Measurements from ENCODE around the gene OGFR. TPM values are rescaled to one million over a fixed set of nuclear protein-coding genes. Genes with fewer than 3 reads are reported as not detected.

Gene OGFR
- total and polyA plus RNA-seq, 12 donors, result 9.3 to 157 (median 45.0) TPM

DNA sequence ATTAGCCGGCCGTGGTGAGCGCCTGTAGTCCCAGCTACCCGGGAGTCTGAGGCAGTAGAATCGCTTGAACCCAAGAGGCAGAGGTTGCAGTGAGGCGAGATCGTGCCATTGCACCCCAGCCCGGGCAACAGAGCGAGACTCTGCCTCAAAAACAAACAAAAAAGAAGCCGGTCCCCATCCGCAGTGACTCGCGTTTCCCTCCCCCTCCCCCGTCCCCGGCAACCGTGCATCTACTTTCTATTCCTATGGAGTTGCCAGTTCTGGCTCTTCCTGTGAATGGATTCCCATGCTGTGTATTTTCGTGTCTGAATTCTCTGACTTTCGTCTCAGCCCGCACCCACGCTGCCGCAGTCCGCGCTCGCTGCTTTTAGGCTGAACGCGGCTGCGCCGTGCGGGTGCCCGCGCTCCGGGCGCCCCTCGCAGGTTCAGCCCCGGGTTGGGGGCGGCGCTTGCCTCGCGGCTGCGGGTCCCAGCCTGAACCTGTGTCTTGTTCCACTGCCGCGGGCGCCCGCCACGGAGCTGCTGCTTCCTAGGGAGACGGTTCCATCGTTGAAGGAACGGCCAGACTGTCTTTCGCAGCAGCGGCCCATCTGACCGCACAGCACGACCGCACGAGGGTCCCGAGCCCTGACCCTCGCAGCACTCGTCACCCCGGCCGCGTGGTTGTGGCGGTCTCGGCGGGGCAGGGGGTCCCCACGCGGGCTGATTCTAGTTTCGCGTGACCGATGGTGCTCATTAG, 9.4 kb upstream of the OGFR start:
- H3K27me3 ChIP-seq, result no peaks in the 10 kb centered on the region
- peak overlapping the region; percentile 58 to 96 (median 89) for H3K27ac ChIP-seq
- no peaks in the 10 kb centered on the region for H3K9me3 ChIP-seq (replicated peaks in 1 of 3)
- 0 to 1% (median 0%) methylated on average over 18 to 68 of the region's 68 CpGs for WGBS, 4 donors
- peaks cover 0 to 24% of the 10 kb centered on the region in 2 donors for H3K36me3 ChIP-seq (replicated peaks in 1 of 2)
- peaks cover 8 to 28% of the 10 kb centered on the region in 2 donors for H3K4me1 ChIP-seq (replicated peaks in 1 of 2)
- intact Hi-C loops (cut with DNase I), result loop anchor here in 1 of 2 donors (10.0 kb wide), 2 partner anchors 300 to 490 kb away; partner anchors contain the start of gene ADRM1
- TF ChIP-seq, protein P1, sequence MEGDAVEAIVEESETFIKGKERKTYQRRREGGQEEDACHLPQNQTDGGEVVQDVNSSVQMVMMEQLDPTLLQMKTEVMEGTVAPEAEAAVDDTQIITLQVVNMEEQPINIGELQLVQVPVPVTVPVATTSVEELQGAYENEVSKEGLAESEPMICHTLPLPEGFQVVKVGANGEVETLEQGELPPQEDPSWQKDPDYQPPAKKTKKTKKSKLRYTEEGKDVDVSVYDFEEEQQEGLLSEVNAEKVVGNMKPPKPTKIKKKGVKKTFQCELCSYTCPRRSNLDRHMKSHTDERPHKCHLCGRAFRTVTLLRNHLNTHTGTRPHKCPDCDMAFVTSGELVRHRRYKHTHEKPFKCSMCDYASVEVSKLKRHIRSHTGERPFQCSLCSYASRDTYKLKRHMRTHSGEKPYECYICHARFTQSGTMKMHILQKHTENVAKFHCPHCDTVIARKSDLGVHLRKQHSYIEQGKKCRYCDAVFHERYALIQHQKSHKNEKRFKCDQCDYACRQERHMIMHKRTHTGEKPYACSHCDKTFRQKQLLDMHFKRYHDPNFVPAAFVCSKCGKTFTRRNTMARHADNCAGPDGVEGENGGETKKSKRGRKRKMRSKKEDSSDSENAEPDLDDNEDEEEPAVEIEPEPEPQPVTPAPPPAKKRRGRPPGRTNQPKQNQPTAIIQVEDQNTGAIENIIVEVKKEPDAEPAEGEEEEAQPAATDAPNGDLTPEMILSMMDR (IDR thresholded peaks at IDR 0.05), result no peak
- TF ChIP-seq POLR2A (IDR thresholded peaks at IDR 0.05), result peak in 1 of 2 donors; percentile 43
- H3K4me3 ChIP-seq, result peak overlapping the region in 2 of 4 donors; percentile 38 to 95
- peak in 5 of 7 donors; percentile 53 to 61 (median 55) for DNase-seq

DNA sequence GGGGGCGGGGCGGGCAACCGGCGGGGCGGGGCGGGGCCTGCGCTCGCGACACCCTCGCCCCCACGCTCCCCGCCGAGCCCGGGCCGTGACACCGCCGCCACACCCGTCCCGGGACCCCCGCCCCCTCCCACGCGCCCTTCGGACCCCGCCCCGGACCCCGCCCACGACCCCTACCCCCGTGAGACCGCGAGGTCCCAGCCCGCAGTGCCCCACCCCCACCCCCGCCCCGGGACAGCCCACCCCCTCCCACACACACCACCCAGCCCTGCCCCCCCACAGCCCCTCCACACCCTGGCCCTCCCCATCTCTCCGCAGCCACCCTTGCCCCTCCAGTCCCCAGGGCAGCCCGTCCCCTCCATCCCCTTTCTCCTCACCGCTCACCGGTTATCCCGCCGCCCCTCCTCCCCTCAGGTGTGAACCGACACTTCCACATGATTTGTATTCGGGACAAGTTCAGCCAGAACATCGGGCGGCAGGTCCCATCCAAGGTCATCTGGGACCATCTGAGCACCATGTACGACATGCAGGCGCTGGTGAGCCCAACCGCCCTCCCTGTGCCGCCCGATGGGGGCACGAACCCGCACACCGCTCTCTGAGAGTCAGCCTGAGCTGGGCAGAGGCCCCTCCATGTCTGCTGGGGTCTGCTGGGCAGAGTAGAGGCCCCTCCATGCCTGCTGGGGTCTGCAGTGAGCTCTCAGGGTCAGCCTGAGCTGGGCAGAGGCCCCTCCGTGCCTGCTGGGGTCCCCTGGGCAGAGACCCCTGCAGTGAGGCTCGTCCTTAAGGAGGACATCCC, 7.7 kb upstream of the OGFR start:
- Histone ChIP-seq H3K36me3 (replicated peaks in 1 of 2) (peaks cover 0 to 32% of the 10 kb centered on the region in 2 donors), H3K27ac (peak overlapping the region in 3 of 5 donors; percentile 89 to 96 (median 90)), H3K4me1 (replicated peaks in 1 of 2) (peaks cover 8 to 28% of the 10 kb centered on the region in 2 donors), H3K4me3 (peak overlapping the region in 2 of 4 donors; percentile 43 to 95), H3K27me3 (no peaks in the 10 kb centered on the region), H3K9me3 (replicated peaks in 1 of 3) (no peaks in the 10 kb centered on the region)
- 14 to 47% (median 17%) methylated on average over 6 to 48 of the region's 53 CpGs; no CpG with 5 or more reads in 1 of the 4 donors for WGBS, 4 donors
- TF ChIP-seq POLR2A (IDR thresholded peaks at IDR 0.05), result no peak
- TF ChIP-seq, protein P1 (IDR thresholded peaks at IDR 0.05), result no peak
- peak in 6 of 7 donors; percentile 55 to 74 (median 60) for DNase-seq
- intact Hi-C loops (cut with DNase I), result loop anchor here in 1 of 2 donors (10.0 kb wide), 2 partner anchors 302 to 492 kb away; partner anchors contain the start of gene ADRM1

DNA sequence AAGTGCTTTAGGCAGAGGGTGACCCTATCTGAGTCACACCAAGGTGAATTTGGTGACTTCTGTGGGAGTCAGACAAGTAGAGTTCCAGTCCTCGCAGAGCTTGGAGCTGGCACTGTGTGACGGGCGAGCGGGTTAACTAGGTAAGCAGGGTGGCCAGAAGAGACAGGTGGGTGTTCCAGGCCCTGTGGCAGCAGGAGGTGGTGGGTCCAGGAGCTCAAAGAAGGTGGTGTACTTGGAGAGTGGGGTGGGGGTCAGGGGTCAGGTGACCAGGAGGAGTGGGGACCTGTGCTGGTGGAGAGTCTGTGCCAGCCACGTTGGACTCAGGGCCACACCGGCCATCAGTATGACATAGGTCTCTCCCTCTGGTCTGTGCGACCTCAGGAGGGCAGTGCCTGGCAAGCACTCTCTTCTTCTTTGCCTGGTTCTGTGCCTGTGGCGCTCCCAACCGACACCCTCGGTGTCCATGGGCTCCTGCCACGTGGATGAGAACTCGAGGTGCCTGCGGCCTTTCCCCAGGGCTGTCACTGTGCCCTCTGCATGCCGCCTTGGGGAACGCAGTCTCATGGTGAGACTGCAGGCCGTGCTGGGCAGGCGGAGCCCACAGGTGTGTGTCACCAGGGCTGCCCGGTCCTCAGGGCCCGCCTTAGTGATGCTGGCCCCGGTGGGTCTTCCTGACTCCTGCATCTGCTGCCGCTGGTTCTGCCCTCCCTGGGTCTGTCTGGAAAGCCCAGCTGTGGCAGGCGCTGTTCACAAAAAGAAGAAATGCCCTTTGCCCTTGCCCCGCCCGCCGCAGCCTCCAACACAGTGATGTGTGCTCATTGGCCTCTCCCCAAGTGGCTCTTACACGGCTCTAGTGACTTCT, 6.7 kb upstream of the OGFR start:
- Histone ChIP-seq H3K27ac (peak overlapping the region in 3 of 5 donors; percentile 26 to 96 (median 60)), H3K27me3 (no peaks in the 10 kb centered on the region), H3K4me1 (replicated peaks in 1 of 2) (peaks cover 8 to 28% of the 10 kb centered on the region in 2 donors), H3K4me3 (no peak overlapping the region), H3K9me3 (replicated peaks in 1 of 3) (no peaks in the 10 kb centered on the region), H3K36me3 (replicated peaks in 1 of 2) (peaks cover 0 to 32% of the 10 kb centered on the region in 2 donors)
- intact Hi-C loops (cut with DNase I), result loop anchor here in 1 of 2 donors (10.0 kb wide), 2 partner anchors 303 to 493 kb away; partner anchors contain the start of gene ADRM1
- 78 to 89% (median 84%) methylated on average over 12 to 26 of the region's 26 CpGs for WGBS, 4 donors
- DNase-seq, result no peak
- TF ChIP-seq, protein P1 (IDR thresholded peaks at IDR 0.05), result no peak
- no peak for TF ChIP-seq POLR2A (IDR thresholded peaks at IDR 0.05)

Data from adrenal gland (tissue), 12 donors.